Loucy (cell line): ENCODE measurements around the gene GLRX.

Experiments
- EZH2phosphoT487 ChIP-seq: fragments of 200-600 bp; IDR thresholded peaks from 2 replicates; pipeline ENCODE4 v1.6.1; 2018; ENCODE audit warnings: antibody characterized with exemption, mild to moderate bottlenecking, moderate library complexity, borderline replicate concordance
- TF ChIP-seq, protein P1 (sequence below): fragments of 200-600 bp; sonication (generic); conservative IDR thresholded peaks from 2 replicates; pipeline ENCODE4 v1.5.1; 2014; ENCODE audit warnings: mild to moderate bottlenecking, antibody characterized with exemption, low read length

DNA sequence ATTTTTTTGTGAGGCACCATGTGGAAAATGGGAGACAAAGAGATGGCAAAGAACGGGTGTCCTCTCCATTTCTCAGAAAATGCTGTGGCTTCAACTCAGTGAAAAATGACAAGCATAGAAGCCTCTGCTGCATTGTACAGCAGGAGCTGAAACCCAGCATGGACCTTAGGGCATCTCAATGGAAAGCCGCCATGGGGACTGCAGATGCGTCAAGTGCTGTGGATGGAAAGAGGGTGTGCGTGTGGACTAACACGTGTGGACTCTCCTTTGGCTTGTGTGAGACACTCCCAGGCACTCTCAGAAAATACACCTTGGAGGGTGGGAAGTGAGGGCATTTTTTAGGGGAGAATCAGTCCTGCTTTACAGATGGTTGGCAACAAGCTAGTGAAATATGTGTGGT, 2.2 kb upstream of the GLRX start:
- TF ChIP-seq, protein P1, sequence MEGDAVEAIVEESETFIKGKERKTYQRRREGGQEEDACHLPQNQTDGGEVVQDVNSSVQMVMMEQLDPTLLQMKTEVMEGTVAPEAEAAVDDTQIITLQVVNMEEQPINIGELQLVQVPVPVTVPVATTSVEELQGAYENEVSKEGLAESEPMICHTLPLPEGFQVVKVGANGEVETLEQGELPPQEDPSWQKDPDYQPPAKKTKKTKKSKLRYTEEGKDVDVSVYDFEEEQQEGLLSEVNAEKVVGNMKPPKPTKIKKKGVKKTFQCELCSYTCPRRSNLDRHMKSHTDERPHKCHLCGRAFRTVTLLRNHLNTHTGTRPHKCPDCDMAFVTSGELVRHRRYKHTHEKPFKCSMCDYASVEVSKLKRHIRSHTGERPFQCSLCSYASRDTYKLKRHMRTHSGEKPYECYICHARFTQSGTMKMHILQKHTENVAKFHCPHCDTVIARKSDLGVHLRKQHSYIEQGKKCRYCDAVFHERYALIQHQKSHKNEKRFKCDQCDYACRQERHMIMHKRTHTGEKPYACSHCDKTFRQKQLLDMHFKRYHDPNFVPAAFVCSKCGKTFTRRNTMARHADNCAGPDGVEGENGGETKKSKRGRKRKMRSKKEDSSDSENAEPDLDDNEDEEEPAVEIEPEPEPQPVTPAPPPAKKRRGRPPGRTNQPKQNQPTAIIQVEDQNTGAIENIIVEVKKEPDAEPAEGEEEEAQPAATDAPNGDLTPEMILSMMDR: no peak
- TF ChIP-seq EZH2phosphoT487: no peak
